H9 (cell line): ENCODE data around the gene PCDH9. TPM values are rescaled to one million over a fixed set of nuclear protein-coding genes. Genes with fewer than 3 reads are reported as not detected.

Experiments
- DNase-seq: peaks from one replicate; pipeline ENCODE4 v3.0.0-alpha.2; 2017
- H2AFZ ChIP-seq: one replicate; pipeline ENCODE4 v1.6.1; 2013; ENCODE audit warnings: mild to moderate bottlenecking, low read length, control low read depth, moderate library complexity
- H2AK5ac ChIP-seq: 2 replicates; pipeline ENCODE4 v1.6.1; 2013; ENCODE audit warnings: low read length, control low read depth, mixed read lengths; ENCODE audit not compliant: insufficient read length
- H2BK120ac ChIP-seq: one replicate; pipeline ENCODE4 v1.6.1; 2013; ENCODE audit warnings: low read depth, mild to moderate bottlenecking, low read length, control low read depth, inconsistent platforms; ENCODE audit not compliant: poor library complexity, severe bottlenecking
- H2BK12ac ChIP-seq: 2 replicates; pipeline ENCODE4 v1.6.1; 2013; ENCODE audit warnings: low read length, control low read depth, mixed read lengths, low read depth; ENCODE audit not compliant: insufficient read length
- H2BK15ac ChIP-seq: 2 replicates; pipeline ENCODE4 v1.6.1; 2013; ENCODE audit warnings: low read depth, low read length, control low read depth
- H2BK20ac ChIP-seq: one replicate; pipeline ENCODE4 v1.6.1; 2013; ENCODE audit warnings: low read depth, mild to moderate bottlenecking, low read length, control low read depth, inconsistent platforms; ENCODE audit not compliant: poor library complexity, severe bottlenecking
- H2BK5ac ChIP-seq: 2 replicates; pipeline ENCODE4 v1.6.1; 2013; ENCODE audit warnings: low read length, control low read depth, mixed read lengths; ENCODE audit not compliant: insufficient read length
- H3K14ac ChIP-seq: 2 replicates; pipeline ENCODE4 v1.6.1; 2013; ENCODE audit warnings: low read length, control low read depth; ENCODE audit not compliant: insufficient read depth
- H3K18ac ChIP-seq: 2 replicates; pipeline ENCODE4 v1.6.1; 2013; ENCODE audit warnings: low read depth, mild to moderate bottlenecking, mixed read lengths, low read length, control low read depth; ENCODE audit not compliant: insufficient read length
- H3K23ac ChIP-seq: 2 replicates; pipeline ENCODE4 v1.6.1; 2013; ENCODE audit warnings: low read length, control low read depth, mixed read lengths, low read depth; ENCODE audit not compliant: insufficient read length
- H3K23me2 ChIP-seq: 2 replicates; pipeline ENCODE4 v1.6.1; 2013; ENCODE audit warnings: low read depth, mild to moderate bottlenecking, mixed read lengths, low read length, control low read depth; ENCODE audit not compliant: insufficient read length, poor library complexity, severe bottlenecking
- H3K27ac ChIP-seq: 2 replicates; pipeline ENCODE4 v1.5.1; 2013; ENCODE audit warnings: low read length, control low read depth, mixed read lengths, low read depth; ENCODE audit not compliant: insufficient read length
- H3K27me3 ChIP-seq: 2 replicates; pipeline ENCODE4 v1.6.1; 2013; ENCODE audit warnings: low read length, control low read depth, inconsistent platforms; ENCODE audit not compliant: insufficient read depth
- H3K4ac ChIP-seq: 2 replicates; pipeline ENCODE4 v1.6.1; 2013; ENCODE audit warnings: low read depth, mild to moderate bottlenecking, control low read depth, inconsistent platforms, low read length, moderate library complexity
- H3K4me1 ChIP-seq: 2 replicates; pipeline ENCODE4 v1.6.1; 2013; ENCODE audit warnings: low read length, control low read depth, inconsistent platforms; ENCODE audit not compliant: insufficient read depth
- H3K4me2 ChIP-seq: 2 replicates; pipeline ENCODE4 v1.6.1; 2013; ENCODE audit warnings: low read length, control low read depth, mixed read lengths; ENCODE audit not compliant: insufficient read length, insufficient read depth
- H3K56ac ChIP-seq: 2 replicates; pipeline ENCODE4 v1.6.1; 2013; ENCODE audit warnings: low read depth, mild to moderate bottlenecking, mixed read lengths, low read length, control low read depth; ENCODE audit not compliant: insufficient read length
- H3K79me1 ChIP-seq: 2 replicates; pipeline ENCODE4 v1.6.1; 2013; ENCODE audit warnings: low read depth, mild to moderate bottlenecking, moderate library complexity, low read length, control low read depth, inconsistent platforms; ENCODE audit not compliant: insufficient read depth, poor library complexity, severe bottlenecking
- H3K79me2 ChIP-seq: 2 replicates; pipeline ENCODE4 v1.6.1; 2013; ENCODE audit warnings: low read length, control low read depth, inconsistent platforms; ENCODE audit not compliant: insufficient read depth
- H3K9ac ChIP-seq: 2 replicates; pipeline ENCODE4 v1.6.1; 2013; ENCODE audit warnings: low read length, control low read depth, mixed read lengths; ENCODE audit not compliant: insufficient read length; ENCODE audit errors: extremely low read depth
- H3K9me3 ChIP-seq: one replicate; pipeline ENCODE4 v1.6.1; 2013; ENCODE audit warnings: low read depth, low read length, inconsistent platforms; ENCODE audit not compliant: control insufficient read depth
- H3T11ph ChIP-seq: one replicate; pipeline ENCODE4 v1.6.1; 2013; ENCODE audit warnings: mild to moderate bottlenecking, low read length, control low read depth, inconsistent platforms
- H4K20me1 ChIP-seq: one replicate; pipeline ENCODE4 v1.6.1; 2013; ENCODE audit not compliant: control insufficient read depth, insufficient read length, insufficient read depth
- H4K5ac ChIP-seq: 2 replicates; pipeline ENCODE4 v1.6.1; 2013; ENCODE audit warnings: low read depth, mild to moderate bottlenecking, mixed read lengths, low read length, control low read depth; ENCODE audit not compliant: insufficient read length
- H4K8ac ChIP-seq: replicated peaks from 2 replicates; pipeline ENCODE4 v1.6.1; 2013; ENCODE audit warnings: low read length, control low read depth, mixed read lengths, low read depth; ENCODE audit not compliant: insufficient read length
- H4K91ac ChIP-seq: 2 replicates; pipeline ENCODE4 v1.6.1; 2013; ENCODE audit warnings: low read depth, mild to moderate bottlenecking, moderate library complexity, mixed read lengths, low read length, control low read depth; ENCODE audit not compliant: insufficient read length
- H3K27ac Mint-ChIP-seq, 3 experiments: 2 replicates in 2 of 3; 3 replicates in 1 of 3; pipeline ENCODE4 v1.8.0; 2020 to 2021; ENCODE audit warnings: mixed read lengths in 3 of 3, mild to moderate bottlenecking in 1 of 3, moderate library complexity in 1 of 3
- H3K27me3 Mint-ChIP-seq: 2 replicates; pipeline ENCODE4 v1.8.0; 2021; ENCODE audit warnings: low read depth, mild to moderate bottlenecking, moderate library complexity, mixed read lengths
- H3K36me3 Mint-ChIP-seq, 3 experiments: 2 replicates in 2 of 3; 3 replicates in 1 of 3; pipeline ENCODE4 v1.8.0; 2020 to 2021; ENCODE audit warnings: low read depth in 3 of 3, mixed read lengths in 3 of 3; ENCODE audit not compliant: insufficient read depth in 1 of 3
- H3K4me1 Mint-ChIP-seq, 2 experiments: 2 replicates each; pipeline ENCODE4 v1.8.0; 2020; ENCODE audit warnings: mixed read lengths in 2 of 2
- H3K4me3 Mint-ChIP-seq, 2 experiments: 2 replicates in 1 of 2; 3 replicates in 1 of 2; pipeline ENCODE4 v1.8.0; 2020 to 2021; ENCODE audit warnings: mild to moderate bottlenecking in 2 of 2, mixed read lengths in 2 of 2, moderate library complexity in 1 of 2
- H3K9me3 Mint-ChIP-seq, 2 experiments: 2 replicates in 1 of 2; 3 replicates in 1 of 2; pipeline ENCODE4 v1.8.0; 2020; ENCODE audit warnings: mild to moderate bottlenecking in 2 of 2, mixed read lengths in 2 of 2, moderate library complexity in 1 of 2
- total RNA-seq: library from RNA; stranded (reverse); gene quantifications from 2 replicates; pipeline ENCODE4 v1.2.1, GENCODE V29; 2021
- TF ChIP-seq, protein P1 (sequence below): fragments of 200-600 bp; sonication (generic); conservative IDR thresholded peaks from 3 replicates; pipeline ENCODE4 v1.8.0; 2021; ENCODE audit warnings: antibody characterized with exemption, mild to moderate bottlenecking

The PCDH9 gene
- total RNA-seq, 1 experiment from 2014 or later: 0.11 TPM

DNA sequence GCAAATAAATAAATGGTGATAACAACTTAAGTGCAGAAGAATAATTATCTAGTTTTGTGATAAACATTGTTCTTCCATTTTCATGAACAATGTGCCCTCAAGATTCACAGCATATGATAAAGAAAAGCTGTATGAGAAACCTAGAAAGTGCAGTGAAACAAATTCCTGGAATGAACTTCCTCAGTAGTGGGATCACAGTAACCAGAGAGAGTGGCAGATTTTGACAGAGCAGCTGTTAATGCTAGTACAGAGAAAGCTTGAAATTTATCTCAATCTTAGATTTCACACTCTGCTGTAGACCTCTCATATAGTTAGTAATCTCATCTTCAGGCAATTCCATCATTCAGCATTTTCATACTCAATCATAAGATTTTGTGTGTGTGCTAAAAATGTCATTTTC lies 664.9 kb downstream of the PCDH9 start:
- H3K9me3 ChIP-seq: no peaks in the 10 kb centered on the region
- no peaks in the 10 kb centered on the region for H4K20me1 ChIP-seq
- Mint-ChIP-seq H3K4me1 (peaks cover 0 to 12% of the 10 kb centered on the region in 2 experiments; a peak in 2 of 4 replicates), H3K27ac (no peak overlapping the region), H3K9me3 (peaks cover 5 to 7% of the 10 kb centered on the region in 2 experiments; a peak in 4 of 5 replicates), H3K4me3 (no peak overlapping the region), H3K36me3 (peaks cover 4 to 11% (median 8%) of the 10 kb centered on the region in 3 experiments; a peak in 3 of 7 replicates), H3K27me3 (no peaks in the 10 kb centered on the region)
- H3K4ac ChIP-seq: no peak overlapping the region
- no peak overlapping the region for H3K27ac ChIP-seq
- no peak overlapping the region for H3K18ac ChIP-seq
- no peak overlapping the region for H2BK15ac ChIP-seq
- H3K9ac ChIP-seq: no peak overlapping the region
- no peak overlapping the region for H4K5ac ChIP-seq
- H2AK5ac ChIP-seq: no peak overlapping the region
- no peak overlapping the region for H2AFZ ChIP-seq
- H3K23ac ChIP-seq: no peak overlapping the region
- H3K23me2 ChIP-seq: no peaks in the 10 kb centered on the region
- H4K8ac ChIP-seq: no peak overlapping the region
- TF ChIP-seq, protein P1, sequence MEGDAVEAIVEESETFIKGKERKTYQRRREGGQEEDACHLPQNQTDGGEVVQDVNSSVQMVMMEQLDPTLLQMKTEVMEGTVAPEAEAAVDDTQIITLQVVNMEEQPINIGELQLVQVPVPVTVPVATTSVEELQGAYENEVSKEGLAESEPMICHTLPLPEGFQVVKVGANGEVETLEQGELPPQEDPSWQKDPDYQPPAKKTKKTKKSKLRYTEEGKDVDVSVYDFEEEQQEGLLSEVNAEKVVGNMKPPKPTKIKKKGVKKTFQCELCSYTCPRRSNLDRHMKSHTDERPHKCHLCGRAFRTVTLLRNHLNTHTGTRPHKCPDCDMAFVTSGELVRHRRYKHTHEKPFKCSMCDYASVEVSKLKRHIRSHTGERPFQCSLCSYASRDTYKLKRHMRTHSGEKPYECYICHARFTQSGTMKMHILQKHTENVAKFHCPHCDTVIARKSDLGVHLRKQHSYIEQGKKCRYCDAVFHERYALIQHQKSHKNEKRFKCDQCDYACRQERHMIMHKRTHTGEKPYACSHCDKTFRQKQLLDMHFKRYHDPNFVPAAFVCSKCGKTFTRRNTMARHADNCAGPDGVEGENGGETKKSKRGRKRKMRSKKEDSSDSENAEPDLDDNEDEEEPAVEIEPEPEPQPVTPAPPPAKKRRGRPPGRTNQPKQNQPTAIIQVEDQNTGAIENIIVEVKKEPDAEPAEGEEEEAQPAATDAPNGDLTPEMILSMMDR: no peak
- H3K56ac ChIP-seq: no peak overlapping the region
- H3K27me3 ChIP-seq: no peaks in the 10 kb centered on the region
- no peak overlapping the region for H2BK120ac ChIP-seq
- no peak overlapping the region for H2BK20ac ChIP-seq
- no peak overlapping the region for H2BK5ac ChIP-seq
- no peak for DNase-seq
- H2BK12ac ChIP-seq: no peak overlapping the region
- no peaks in the 10 kb centered on the region for H3K79me1 ChIP-seq
- H3K4me2 ChIP-seq: no peak overlapping the region
- H3T11ph ChIP-seq: no peak overlapping the region
- no peaks in the 10 kb centered on the region for H3K79me2 ChIP-seq
- H4K91ac ChIP-seq: no peak overlapping the region
- H3K14ac ChIP-seq: no peak overlapping the region
- no peaks in the 10 kb centered on the region; the same call in 1 of the 2 replicates for H3K4me1 ChIP-seq
